Psoas muscle (tissue), 8 donors: ENCODE data around the gene KIF16B. TPM values are rescaled to one million over a fixed set of nuclear protein-coding genes. Genes with fewer than 3 reads are reported as not detected.
"Not testable (repeated sequence)": the region's sequence is repeated elsewhere in the genome, so short reads cannot be mapped to it uniquely, and the experiment has no call there.

Source experiments
- ATAC-seq, 4 donors: fragments of 200-7000 bp; cut with Tn5 transposase; one replicate each; pipeline ENCODE4 v1.9.1; 2020; ENCODE audit warnings: moderate library complexity in 3 of 4, mild to moderate bottlenecking in 2 of 4
- DNase-seq, 2 donors: peaks; one replicate each; pipeline ENCODE4 v3.0.0-alpha.2; 2020
- H3K27ac ChIP-seq: fragments of 200-600 bp; one replicate; pipeline ENCODE4 v1.8.0; 2022
- H3K27me3 ChIP-seq, 3 donors: fragments of 200-600 bp in 1 of 3; one replicate each; pipeline versions ENCODE4 v1.6.1 to v1.8.0; 2013 to 2022; ENCODE audit warnings: low read length in 2 of 3, mild to moderate bottlenecking in 2 of 3, moderate library complexity in 1 of 3; ENCODE audit not compliant: insufficient read depth in 3 of 3
- H3K36me3 ChIP-seq, 2 donors: fragments of 200-600 bp in 1 of 2; one replicate each; pipeline versions ENCODE4 v1.6.1 to v1.8.0; 2013 to 2022; ENCODE audit warnings: low read depth in 1 of 2, mild to moderate bottlenecking in 1 of 2, moderate library complexity in 1 of 2; ENCODE audit not compliant: insufficient read depth in 1 of 2
- H3K4me1 ChIP-seq: fragments of 200-600 bp; one replicate; pipeline ENCODE4 v1.8.0; 2022
- H3K4me3 ChIP-seq: fragments of 200-600 bp; one replicate; pipeline ENCODE4 v1.8.0; 2022; ENCODE audit warnings: mild to moderate bottlenecking
- H3K9me3 ChIP-seq: fragments of 200-600 bp; one replicate; pipeline ENCODE4 v1.8.0; 2022
- CTCF ChIP-seq: fragments of 200-600 bp; IDR thresholded peaks from one replicate; pipeline ENCODE4 v1.8.0; 2022; ENCODE audit warnings: antibody characterized with exemption
- WGBS, 3 donors: extraction: QIAGEN DNeasy Blood & Tissue Kit; methylation state at CpG; one replicate each; pipeline versions ENCODE4 v1.1.6 to v1.1.7; 2013; 5-methylcytosine and 5-hydroxymethylcytosine counted together
- intact Hi-C, 2 donors: fragments of 100-400 bp; cut with DNase I; formaldehyde crosslinking; loops; one replicate each; pipeline versions ENCODE4 v1.11.0 to v1.14.2; 2022
- polyA plus RNA-seq, 3 donors: library from polyadenylated mRNA; stranded (reverse); fragments of 200-250 nt; gene quantifications; one replicate each; pipeline ENCODE4 v1.2.3, GENCODE V29; 2013
- total RNA-seq, 4 donors: library from RNA; stranded (reverse); fragmentation: NEBNext Ultra II Directional in 2 of 4; extraction: Animal tissue kit (Norgen Biotek cat#: 25700) in 2 of 4; gene quantifications; one replicate each; pipeline versions ENCODE4 v1.2.1 to v1.2.4, GENCODE V29; 2021 to 2023
- donor health status: healthy with polysubstance abuse.
- donor health status: DM: no; HTN: no; CAD: no; lungs with moderate emphysema.
- donor health status: Bipolar disorder and iron deficiency.
- donor health status: healthy.
- donor health status: DM: yes; HTN: yes; CAD: no.
- donor health status: DM: no; HTN: no; CAD: no.
- donor health status: DM: no; HTN: no; CAD: no.
- donor health status: DM: yes; HTN: yes; CAD: no.

KIF16B gene
- total and polyA plus RNA-seq, 7 donors: 18.1 to 30.6 (median 24.1) TPM

GRCh38 chr20:16441546-16442164, 131.6 kb downstream of the KIF16B start:
- ATAC-seq (no peak), DNase-seq (no peak)
- H3K9me3 ChIP-seq: no peaks in the 10 kb centered on the region
- H3K4me3 ChIP-seq: no peak overlapping the region
- H3K27me3 ChIP-seq: no peaks in the 10 kb centered on the region
- intact Hi-C loops: no loop called here
- peaks cover 39% of the 10 kb centered on the region for H3K4me1 ChIP-seq
- WGBS, 3 donors: 96% methylated on average over 2 of the region's 2 CpGs
- H3K27ac ChIP-seq: no peak overlapping the region
- no peak for TF ChIP-seq CTCF
- H3K36me3 ChIP-seq: no peaks in the 10 kb centered on the region

- DNase-seq: no peak
- Histone ChIP-seq H3K9me3 (no peaks in the 10 kb centered on the region), H3K27me3 (no peaks in the 10 kb centered on the region), H3K36me3 (no peaks in the 10 kb centered on the region), H3K4me1 (peaks cover 33% of the 10 kb centered on the region), H3K4me3 (no peak overlapping the region), H3K27ac (no peak overlapping the region)
- intact Hi-C loops: no loop called here
- no peak for ATAC-seq
- TF ChIP-seq CTCF: no peak
- WGBS, 3 donors: 88 to 95% (median 91%) methylated on average over 4 of the region's 4 CpGs
Observed at GRCh38 chr20:16440686-16441085, 132.6 kb downstream of the KIF16B start.

GRCh38 chr20:16439540-16439939, 133.7 kb downstream of the KIF16B start:
- ATAC-seq, H3K27ac ChIP-seq, H3K9me3 ChIP-seq, DNase-seq, H3K4me3 ChIP-seq, H3K36me3 ChIP-seq, H3K27me3 ChIP-seq, intact Hi-C loops: not testable (repeated sequence)
- H3K4me1 ChIP-seq: peaks cover 22% of the 10 kb centered on the region
- 94 to 97% (median 95%) methylated on average over 5 of the region's 5 CpGs for WGBS, 3 donors

- H3K9me3 ChIP-seq: no peaks in the 10 kb centered on the region
- H3K27me3 ChIP-seq: no peaks in the 10 kb centered on the region
- ATAC-seq: peak; percentile 86 to 97 (median 92)
- 60 to 72% (median 61%) methylated on average over 3 of the region's 3 CpGs for WGBS, 3 donors
- TF ChIP-seq CTCF: no peak
- no peak overlapping the region for H3K4me3 ChIP-seq
- no peak overlapping the region for H3K27ac ChIP-seq
- no peak for DNase-seq
- H3K36me3 ChIP-seq: no peaks in the 10 kb centered on the region
- peaks cover 13% of the 10 kb centered on the region for H3K4me1 ChIP-seq
- intact Hi-C loops: no loop called here
Observed at GRCh38 chr20:16438100-16438499, 135.1 kb downstream of the KIF16B start.

- no peaks in the 10 kb centered on the region for H3K27me3 ChIP-seq
- WGBS, 3 donors: 86 to 93% (median 91%) methylated on average over 7 of the region's 7 CpGs
- TF ChIP-seq CTCF: no peak
- no peak for DNase-seq
- no peaks in the 10 kb centered on the region for H3K9me3 ChIP-seq
- H3K4me1 ChIP-seq: peaks cover 13% of the 10 kb centered on the region
- intact Hi-C loops: no loop called here
- no peak for ATAC-seq
- no peaks in the 10 kb centered on the region for H3K36me3 ChIP-seq
- H3K27ac ChIP-seq: no peak overlapping the region
- no peak overlapping the region for H3K4me3 ChIP-seq
Observed at GRCh38 chr20:16437387-16437996, 135.8 kb downstream of the KIF16B start.
